Ectodermal cell (in vitro differentiated cells): Measurements from ENCODE around the gene GPR137C.
"Not testable (repeated sequence)": the region's sequence is repeated elsewhere in the genome, so short reads cannot be mapped to it uniquely, and the experiment has no call there.

Experiments
- H3K27ac ChIP-seq: 2 replicates; pipeline ENCODE4 v1.7.0; 2013; ENCODE audit warnings: mild to moderate bottlenecking, low read depth, low read length; ENCODE audit not compliant: insufficient read depth, poor library complexity, severe bottlenecking
- H3K27me3 ChIP-seq: 2 replicates; pipeline ENCODE4 v1.7.0; 2013; ENCODE audit warnings: mild to moderate bottlenecking, low read length; ENCODE audit not compliant: insufficient read depth, control insufficient read depth, poor library complexity, severe bottlenecking
- H3K36me3 ChIP-seq: one replicate; pipeline ENCODE4 v1.7.0; 2013; ENCODE audit warnings: low read length; ENCODE audit not compliant: control insufficient read depth, insufficient read depth
- H3K4me1 ChIP-seq: one replicate; pipeline ENCODE4 v1.7.0; 2013; ENCODE audit warnings: low read length; ENCODE audit not compliant: control insufficient read depth, insufficient read depth
- H3K4me3 ChIP-seq: 2 replicates; pipeline ENCODE4 v1.7.0; 2013; ENCODE audit warnings: low read depth, low read length, control low read depth; ENCODE audit not compliant: insufficient read depth
- H3K9me3 ChIP-seq: 2 replicates; pipeline ENCODE4 v1.7.0; 2013; ENCODE audit warnings: mild to moderate bottlenecking, low read length, moderate library complexity; ENCODE audit not compliant: control insufficient read depth
- WGBS, 2 experiments: methylation state at CpG; one replicate each; pipeline ENCODE4 v1.1.7; 2013; ENCODE audit warnings: missing lambda C conversion rate in 2 of 2; 5-methylcytosine and 5-hydroxymethylcytosine counted together

The GPR137C gene

DNA sequence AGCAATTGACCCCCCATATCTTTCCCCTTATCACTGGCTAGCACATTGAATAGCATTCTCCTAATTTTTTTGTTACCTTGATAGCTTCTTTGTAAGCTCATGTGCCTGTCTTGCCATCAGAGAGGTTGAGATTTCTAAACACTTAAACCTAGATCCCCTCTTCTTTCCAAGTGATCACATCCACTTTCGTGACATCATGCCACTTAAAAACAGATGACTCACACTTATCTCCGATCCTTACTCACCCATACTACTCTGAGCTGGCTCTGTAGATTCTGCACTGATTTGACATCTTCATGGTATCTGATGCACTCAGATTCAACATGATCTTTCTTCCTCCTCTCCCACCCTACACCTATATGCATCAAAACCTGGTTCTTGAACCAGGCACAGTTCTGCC is 10.5 kb downstream of the GPR137C start:
- 93 to 95% methylated on average over 2 of the region's 2 CpGs for WGBS, 2 experiments
- no peak overlapping the region for H3K4me3 ChIP-seq
- H3K36me3 ChIP-seq, result no peaks in the 10 kb centered on the region
- H3K27ac ChIP-seq, result no peak overlapping the region
- H3K9me3 ChIP-seq, result no peaks in the 10 kb centered on the region
- H3K4me1 ChIP-seq, result no peaks in the 10 kb centered on the region
- no peaks in the 10 kb centered on the region for H3K27me3 ChIP-seq

DNA sequence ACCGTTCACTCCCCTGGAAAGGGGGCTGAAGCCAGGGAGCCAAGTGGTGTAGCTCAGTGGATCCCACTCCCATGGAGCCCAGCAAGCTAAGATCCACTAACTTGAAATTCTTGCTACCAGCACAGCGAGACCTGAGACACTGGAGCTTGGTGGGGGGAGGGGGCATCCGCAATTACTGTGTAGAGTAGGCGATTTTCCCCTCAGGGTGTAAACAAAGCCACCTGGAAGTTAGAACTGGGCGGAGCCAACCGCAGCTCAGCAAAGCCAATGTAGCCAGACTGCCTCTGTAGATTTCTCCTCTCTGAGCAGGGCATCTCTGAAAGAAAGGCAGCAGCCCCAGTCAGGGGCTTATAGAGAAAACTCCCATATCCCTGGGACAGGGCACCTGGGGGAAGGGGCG is 15.8 kb downstream of the GPR137C start:
- not testable (repeated sequence) for H3K36me3 ChIP-seq, H3K27me3 ChIP-seq, H3K4me3 ChIP-seq, H3K4me1 ChIP-seq, H3K9me3 ChIP-seq, H3K27ac ChIP-seq
- 89 to 92% methylated on average over 7 of the region's 7 CpGs for WGBS, 2 experiments

DNA sequence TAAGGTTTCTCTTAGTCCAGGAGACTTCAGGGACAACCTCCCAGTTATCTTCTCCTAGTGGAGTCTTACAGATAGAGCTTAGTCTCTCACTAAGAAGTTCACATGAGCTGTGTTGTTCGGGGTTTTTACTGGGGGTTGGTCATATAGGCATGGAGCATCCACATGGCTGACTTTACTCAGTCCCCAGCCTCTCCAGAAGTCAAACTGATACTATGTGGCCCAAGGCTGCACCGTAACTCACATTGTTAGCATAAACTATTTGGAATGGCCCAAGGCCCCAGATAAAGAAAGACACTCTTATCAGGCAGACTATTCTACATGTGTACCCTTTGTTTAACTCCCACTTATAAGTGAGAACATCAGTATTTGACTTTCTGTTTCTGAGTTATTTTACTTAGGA is 23.2 kb downstream of the GPR137C start:
- no peaks in the 10 kb centered on the region for H3K9me3 ChIP-seq
- no peaks in the 10 kb centered on the region for H3K4me1 ChIP-seq
- no peaks in the 10 kb centered on the region for H3K36me3 ChIP-seq
- WGBS, 2 experiments, result 94 to 96% methylated on average over 2 of the region's 2 CpGs
- no peak overlapping the region for H3K4me3 ChIP-seq
- no peak overlapping the region for H3K27ac ChIP-seq
- no peaks in the 10 kb centered on the region for H3K27me3 ChIP-seq

DNA sequence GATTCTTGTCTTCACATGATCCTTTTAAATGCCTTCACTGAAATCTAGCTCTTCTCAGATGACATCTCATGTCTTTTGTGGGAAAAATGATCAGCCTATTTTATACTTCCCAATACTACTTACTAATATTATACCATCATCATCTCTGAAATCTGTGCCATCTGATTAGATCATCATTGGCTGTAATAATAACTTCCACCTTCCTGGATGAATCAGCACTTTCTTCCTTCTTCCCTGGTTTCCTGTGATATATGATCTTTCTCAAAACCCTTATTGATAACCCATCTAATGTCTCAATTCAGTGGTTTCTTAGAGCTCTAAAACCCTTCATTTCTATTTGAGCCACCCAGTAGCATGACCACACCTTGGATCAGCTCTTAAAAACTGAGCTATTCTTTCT is 30.9 kb downstream of the GPR137C start:
- Histone ChIP-seq H3K27me3 (no peaks in the 10 kb centered on the region), H3K36me3 (no peaks in the 10 kb centered on the region), H3K9me3 (no peaks in the 10 kb centered on the region)

DNA sequence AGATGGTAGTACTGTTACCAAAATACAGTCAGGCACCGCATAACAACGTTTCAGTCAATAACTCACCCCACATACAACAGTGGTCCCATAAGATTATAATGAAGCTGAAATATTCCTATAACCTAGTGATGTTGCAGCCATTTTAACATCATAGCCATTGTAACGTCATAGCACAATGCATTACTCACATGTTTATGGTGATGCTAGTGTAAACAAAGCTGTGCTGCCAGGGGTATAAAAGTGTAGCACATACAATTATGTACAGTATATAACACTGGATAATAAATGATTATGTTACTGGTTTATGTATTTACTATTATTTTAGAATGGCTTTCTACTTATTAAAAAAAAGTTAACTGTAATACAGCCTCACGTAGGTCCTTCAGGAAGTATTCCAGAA is 37.0 kb downstream of the GPR137C start:
- H3K4me1 ChIP-seq, result no peaks in the 10 kb centered on the region
- H3K4me3 ChIP-seq, result no peak overlapping the region
- H3K27ac ChIP-seq, result no peak overlapping the region
- H3K27me3 ChIP-seq, result no peaks in the 10 kb centered on the region
- WGBS, 2 experiments, result 90 to 97% methylated on average over 3 to 4 of the region's 4 CpGs
- no peaks in the 10 kb centered on the region for H3K9me3 ChIP-seq
- H3K36me3 ChIP-seq, result no peaks in the 10 kb centered on the region

More for the DNA sequence above, 30.9 kb downstream of the GPR137C start:
- H3K4me3 ChIP-seq, result no peak overlapping the region
- no peaks in the 10 kb centered on the region for H3K4me1 ChIP-seq
- no peak overlapping the region for H3K27ac ChIP-seq

DNA sequence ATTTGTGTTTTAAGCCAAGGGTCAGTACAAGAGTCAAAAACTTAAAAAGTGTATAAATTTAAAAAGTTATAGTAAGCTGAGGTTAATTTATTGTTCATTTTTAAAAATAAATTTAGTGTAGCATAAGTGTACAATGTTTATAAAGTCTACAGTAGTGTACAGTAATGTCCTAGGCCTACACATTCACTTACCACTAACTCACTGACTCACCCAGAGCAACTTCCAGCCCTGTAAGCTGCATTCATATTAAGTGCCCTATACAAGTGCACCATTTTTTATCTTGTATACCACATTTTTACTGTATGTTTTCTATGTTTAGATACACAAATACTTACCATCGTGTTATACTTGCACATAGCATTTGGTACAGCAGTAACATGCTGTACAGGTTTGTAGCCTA is 37.7 kb downstream of the GPR137C start:
- H3K9me3 ChIP-seq, result no peaks in the 10 kb centered on the region
- H3K27me3 ChIP-seq, result no peaks in the 10 kb centered on the region
- WGBS, 2 experiments, result 89% methylated on average over 1 of the region's 1 CpG; no CpG with 5 or more reads in 1 of the 2 experiments
- H3K27ac ChIP-seq, result no peak overlapping the region
- H3K4me1 ChIP-seq, result no peaks in the 10 kb centered on the region
- H3K4me3 ChIP-seq, result no peak overlapping the region
- no peaks in the 10 kb centered on the region for H3K36me3 ChIP-seq

DNA sequence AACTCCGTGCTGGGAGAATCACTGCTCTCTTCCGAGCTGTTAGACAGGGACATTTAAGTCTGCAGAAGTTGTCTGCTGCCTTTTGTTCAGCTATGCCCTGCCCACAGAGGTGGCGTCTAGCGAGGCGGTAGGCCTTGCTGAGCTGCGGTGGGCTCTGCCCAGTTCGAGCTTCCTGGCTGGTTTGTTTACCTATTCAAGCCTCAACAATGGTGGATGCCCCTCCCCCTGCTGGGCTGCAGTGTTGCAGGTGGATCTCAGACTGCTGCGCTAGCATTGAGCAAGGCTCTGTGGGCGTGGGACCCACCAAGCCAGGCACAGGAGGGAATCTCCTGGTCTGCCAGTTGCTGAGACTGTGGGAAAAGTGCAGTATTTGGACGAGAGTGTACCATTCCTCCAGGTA is 43.7 kb downstream of the GPR137C start:
- H3K27ac ChIP-seq, result no peak overlapping the region
- WGBS, 2 experiments, result 76 to 78% methylated on average over 10 of the region's 10 CpGs
- H3K36me3 ChIP-seq, result no peaks in the 10 kb centered on the region
- no peaks in the 10 kb centered on the region for H3K9me3 ChIP-seq
- no peaks in the 10 kb centered on the region for H3K27me3 ChIP-seq
- H3K4me1 ChIP-seq, result no peaks in the 10 kb centered on the region
- no peak overlapping the region for H3K4me3 ChIP-seq

DNA sequence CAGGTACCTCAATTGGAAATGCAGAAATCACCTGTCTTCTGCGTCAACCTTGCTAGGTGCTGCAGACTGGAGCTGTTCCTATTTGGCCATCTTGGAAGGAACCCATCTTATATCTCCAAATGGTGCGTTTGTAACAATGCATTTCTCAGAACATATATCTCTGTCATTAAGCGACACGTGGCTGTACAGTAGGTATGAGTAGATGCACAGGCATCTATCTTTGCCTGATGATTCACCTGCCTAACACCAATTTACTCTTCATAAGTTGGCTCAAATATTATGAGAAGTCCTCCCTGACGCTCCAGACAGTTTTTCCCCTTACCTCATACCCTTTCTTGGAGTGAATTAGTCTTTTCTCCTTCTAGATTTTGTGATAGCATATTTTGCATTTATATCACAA is 44.2 kb downstream of the GPR137C start:
- WGBS, 2 experiments, result 85 to 90% methylated on average over 5 of the region's 5 CpGs
- H3K4me1 ChIP-seq, result no peaks in the 10 kb centered on the region

DNA sequence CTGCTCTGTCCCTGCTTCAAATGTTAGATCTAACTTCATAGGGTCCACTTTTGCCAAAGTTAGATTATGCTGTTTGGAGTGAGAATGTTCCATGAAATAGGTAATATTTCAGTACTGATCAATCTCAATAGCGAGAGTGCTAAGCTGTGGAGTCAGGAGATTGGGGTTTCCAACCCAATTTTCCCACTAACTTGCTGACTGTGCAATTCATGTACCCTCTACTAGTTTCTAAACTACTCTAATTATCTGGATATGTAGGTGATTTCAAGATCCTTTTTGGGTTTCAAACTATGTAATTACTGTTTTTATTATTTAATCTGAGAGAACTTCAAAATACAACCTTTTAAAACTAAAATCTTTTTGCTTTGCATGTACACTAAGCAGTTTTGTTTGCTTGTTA is 45.9 kb downstream of the GPR137C start:
- H3K9me3 ChIP-seq, result no peaks in the 10 kb centered on the region
- no peak overlapping the region for H3K4me3 ChIP-seq
- no peaks in the 10 kb centered on the region for H3K36me3 ChIP-seq
- no peaks in the 10 kb centered on the region for H3K27me3 ChIP-seq
- H3K4me1 ChIP-seq, result no peaks in the 10 kb centered on the region
- WGBS, 2 experiments, result 100% methylated on average over 1 of the region's 1 CpG
- no peak overlapping the region for H3K27ac ChIP-seq

More for the DNA sequence above, 44.2 kb downstream of the GPR137C start:
- H3K4me3 ChIP-seq, result no peak overlapping the region
- no peaks in the 10 kb centered on the region for H3K27me3 ChIP-seq
- no peaks in the 10 kb centered on the region for H3K36me3 ChIP-seq
- no peaks in the 10 kb centered on the region for H3K9me3 ChIP-seq
- H3K27ac ChIP-seq, result no peak overlapping the region

DNA sequence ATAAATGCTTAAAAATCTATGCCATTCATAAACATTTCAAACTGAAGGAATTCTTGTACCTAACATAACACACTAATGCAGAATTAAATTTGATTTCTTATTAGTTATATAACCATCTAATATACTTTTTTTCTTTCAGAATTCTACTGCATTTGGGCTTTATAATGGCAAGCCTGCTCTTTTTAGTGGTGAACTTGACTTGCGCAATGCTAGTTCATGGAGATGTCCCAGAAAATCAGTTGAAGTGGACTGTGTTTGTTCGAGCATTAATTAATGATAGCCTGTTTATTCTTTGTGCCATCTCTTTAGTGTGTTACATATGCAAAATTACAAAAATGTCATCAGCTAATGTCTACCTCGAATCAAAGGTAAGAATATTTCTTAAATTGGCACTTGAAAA is 47.3 kb downstream of the GPR137C start:
- no peak overlapping the region for H3K4me3 ChIP-seq
- H3K27me3 ChIP-seq, result no peaks in the 10 kb centered on the region
- H3K27ac ChIP-seq, result no peak overlapping the region
- no peaks in the 10 kb centered on the region for H3K4me1 ChIP-seq
- 95 to 99% methylated on average over 1 to 3 of the region's 3 CpGs for WGBS, 2 experiments
- no peaks in the 10 kb centered on the region for H3K36me3 ChIP-seq
- no peaks in the 10 kb centered on the region for H3K9me3 ChIP-seq

DNA sequence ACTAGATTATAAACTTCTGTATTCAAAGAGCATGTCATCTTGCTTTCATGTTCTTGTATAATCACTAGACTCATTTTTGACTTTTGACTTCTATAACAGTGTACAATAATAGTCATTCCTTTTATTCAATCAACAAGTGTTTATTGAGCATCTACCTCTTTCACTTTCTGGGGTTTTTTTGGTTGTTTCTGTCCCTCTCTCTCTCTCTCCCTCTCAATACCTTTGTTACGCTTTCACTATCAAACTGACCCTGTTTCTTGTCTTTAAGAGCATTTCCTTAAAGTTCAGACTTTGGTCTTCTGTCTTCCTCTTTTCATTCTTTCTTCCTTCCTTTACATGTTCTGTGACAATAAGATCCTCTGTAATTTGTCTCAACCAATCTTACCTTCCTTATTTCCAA is 49.5 kb downstream of the GPR137C start:
- WGBS, 2 experiments, result 93% methylated on average over 1 of the region's 1 CpG
- Histone ChIP-seq H3K4me3 (no peak overlapping the region), H3K4me1 (no peaks in the 10 kb centered on the region), H3K36me3 (no peaks in the 10 kb centered on the region), H3K9me3 (no peaks in the 10 kb centered on the region), H3K27ac (no peak overlapping the region), H3K27me3 (no peaks in the 10 kb centered on the region)
